K562 (cell line): ENCODE results near the gene TTLL9. TPM values are rescaled to one million over a fixed set of nuclear protein-coding genes. Genes with fewer than 3 reads are reported as not detected.

Experiments
- ARID1B ChIP-seq: fragments of 450-650 bp; IDR thresholded peaks from 2 replicates; pipeline ENCODE4 v1.6.1; 2016; ENCODE audit warnings: antibody characterized with exemption, mild to moderate bottlenecking, inconsistent platforms
- ATF1 ChIP-seq, 2 experiments: fragments of 450-650 bp in 1 of 2; IDR thresholded peaks; 2 replicates each; pipeline ENCODE4 v1.6.1; 2016; ENCODE audit warnings: missing compliant biosample characterization in 1 of 2, missing genetic modification characterization in 1 of 2
- CREB1 ChIP-seq, 2 experiments: sonication (generic) in 1 of 2; formaldehyde crosslinking in 1 of 2; IDR thresholded peaks; 2 replicates each; pipeline versions ENCODE4 v1.6.1 to v1.8.0; 2012 to 2022; ENCODE audit warnings: inconsistent platforms in 1 of 2, mild to moderate bottlenecking in 1 of 2, missing genetic modification reagents in 1 of 2, moderate library complexity in 1 of 2
- ELK3 ChIP-seq: fragments of 450-650 bp; formaldehyde crosslinking; IDR thresholded peaks from 2 replicates; pipeline ENCODE4 v1.4.0; 2020; ENCODE audit warnings: mild to moderate bottlenecking
- JUND ChIP-seq, 2 experiments: IDR thresholded peaks; 2 replicates in 1 of 2; 3 replicates in 1 of 2; pipeline ENCODE4 v1.6.1; 2011; ENCODE audit warnings: borderline replicate concordance in 2 of 2, low read depth in 2 of 2, low read length in 2 of 2, improper control_type of control experiment in 1 of 2, missing biosample characterization in 1 of 2, missing genetic modification characterization in 1 of 2, missing genetic modification reagents in 1 of 2
- LEF1 ChIP-seq: fragments of 450-650 bp; IDR thresholded peaks from 2 replicates; pipeline ENCODE4 v1.6.1; 2016; ENCODE audit warnings: mild to moderate bottlenecking
- MTA1 ChIP-seq: fragments of 450-650 bp; IDR thresholded peaks from 2 replicates; pipeline ENCODE4 v1.6.1; 2017; ENCODE audit warnings: borderline replicate concordance
- RB1 ChIP-seq: fragments of 450-650 bp; IDR thresholded peaks from 2 replicates; pipeline ENCODE4 v1.6.1; 2017; ENCODE audit warnings: low read depth, mild to moderate bottlenecking
- U2AF1 ChIP-seq: fragments of 200-400 bp; formaldehyde crosslinking; optimal IDR thresholded peaks from 2 replicates; pipeline ENCODE3; 2017; ENCODE audit warnings: mild to moderate bottlenecking, low read depth, low read length, moderate library complexity
- ZNF24 ChIP-seq: fragments of 450-650 bp; IDR thresholded peaks from 2 replicates; pipeline ENCODE4 v1.6.1; 2016
- ZNF395 ChIP-seq: fragments of 200-800 bp; sonication (Bioruptor generic); IDR thresholded peaks from 2 replicates; pipeline ENCODE4 v1.6.1; 2017; ENCODE audit warnings: missing genetic modification characterization, missing compliant biosample characterization
- polyA plus RNA-seq, 8 experiments: library from polyadenylated mRNA; depleted of rRNA in 4 of 8; stranded (reverse) in 5 of 8; unstranded in 3 of 8; fragments of >200 nt; fragmentation: Nextera tagmentation in 2 of 8; fragmentation: Illumina TruSeq in 1 of 8; extraction: Ambion mirVana in 2 of 8; extraction: Trizol in 1 of 8; gene quantifications; 2 replicates each; pipeline versions ENCODE4 v1.2.1 to v1.2.3, GENCODE V29; 2011 to 2014; ENCODE audit warnings: inconsistent platforms in 1 of 8, missing spikeins in 1 of 8
- total RNA-seq, 7 experiments: library from RNA; depleted of rRNA in 6 of 7; stranded (reverse); fragments of >200 nt in 6 of 7; fragmentation: Illumina TruSeq in 2 of 7; extraction: Trizol in 2 of 7; gene quantifications; 2 replicates each; pipeline versions ENCODE4 v1.2.1 to v1.2.3, GENCODE V29; 2011 to 2021; ENCODE audit warnings: low replicate concordance in 1 of 7
- TF ChIP-seq, protein P1 (sequence below): fragments of 250-450 bp; sonication (Bioruptor Pico); IDR thresholded peaks from 2 replicates; pipeline ENCODE4 v1.4.0; 2020; ENCODE audit warnings: borderline replicate concordance
- TF ChIP-seq, protein P2 (sequence below), 2 experiments: fragments of 450-650 bp; formaldehyde crosslinking in 1 of 2; IDR thresholded peaks; 2 replicates each; pipeline versions ENCODE4 v1.4.0 to v1.6.1; 2014 to 2020; ENCODE audit warnings: mild to moderate bottlenecking in 2 of 2, borderline replicate concordance in 1 of 2, low read depth in 1 of 2

The TTLL9 gene
- total and polyA plus RNA-seq, 9 of the 15 experiments (the other 6 are each of a cell fraction or from before 2014, with no cell fraction given), result 0.06 to 0.07 TPM; not detected in 7

DNA sequence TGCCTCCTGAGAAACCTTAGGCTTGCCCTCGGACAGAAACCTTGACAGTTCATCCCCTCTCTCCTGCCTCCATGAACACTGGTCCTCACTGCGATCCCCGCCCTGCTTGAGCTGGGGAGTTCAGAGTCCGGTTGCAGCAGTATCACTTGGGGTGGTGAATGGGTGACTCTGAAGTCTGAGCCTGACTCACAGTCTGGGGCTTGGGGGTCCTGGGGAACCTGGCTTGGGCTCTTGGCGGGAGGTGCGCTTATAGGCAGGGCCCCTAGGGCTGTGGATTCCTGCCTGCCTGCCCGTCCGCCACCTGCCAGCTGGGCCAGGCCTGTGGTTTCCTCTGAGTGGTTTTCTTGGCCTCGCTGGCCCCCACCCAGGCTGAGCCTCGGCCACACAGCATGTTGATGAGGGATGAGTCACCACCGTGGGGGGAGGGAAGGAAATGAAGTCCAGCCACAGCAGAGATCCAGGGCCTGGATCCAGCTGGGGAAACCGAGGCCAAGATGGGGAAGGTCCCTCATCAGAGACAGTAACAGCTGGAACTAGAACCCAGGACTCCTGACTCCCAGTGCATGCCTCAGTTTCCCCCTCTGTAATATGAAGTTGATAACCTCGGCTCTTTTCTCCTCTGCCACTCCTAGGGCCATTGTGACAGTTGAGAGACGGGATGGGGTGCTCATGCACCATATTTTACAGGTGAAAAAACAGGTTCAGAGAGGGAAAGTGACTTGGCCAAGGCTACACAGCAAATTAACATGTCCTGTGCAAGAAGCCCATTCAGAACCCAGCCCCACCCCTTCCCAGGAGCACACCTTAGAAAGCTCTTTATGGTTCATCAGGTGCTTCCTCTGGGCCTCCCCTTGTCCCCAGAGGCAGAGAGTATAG is 34.2 kb upstream of the TTLL9 start (continued):
- no peak for TF ChIP-seq ELK3
- TF ChIP-seq ATF1 (CRISPR knock-in tag; IDR thresholded peaks at IDR 0.05), result no peak
- peak; percentile 25; the same call in 1 of the 2 replicates for TF ChIP-seq ATF1 (tag; IDR thresholded peaks at IDR 0.05)
- TF ChIP-seq ZNF395 (CRISPR knock-in tag), result no peak
- peak; percentile 53; the same call in 1 of the 2 replicates for TF ChIP-seq MTA1
- peak; percentile 54; the same call in 1 of the 2 replicates for TF ChIP-seq LEF1
- peak; percentile 37; the same call in 1 of the 2 replicates for TF ChIP-seq ZNF24
- no peak for TF ChIP-seq RB1
- TF ChIP-seq U2AF1, result no peak
- TF ChIP-seq, protein P1, sequence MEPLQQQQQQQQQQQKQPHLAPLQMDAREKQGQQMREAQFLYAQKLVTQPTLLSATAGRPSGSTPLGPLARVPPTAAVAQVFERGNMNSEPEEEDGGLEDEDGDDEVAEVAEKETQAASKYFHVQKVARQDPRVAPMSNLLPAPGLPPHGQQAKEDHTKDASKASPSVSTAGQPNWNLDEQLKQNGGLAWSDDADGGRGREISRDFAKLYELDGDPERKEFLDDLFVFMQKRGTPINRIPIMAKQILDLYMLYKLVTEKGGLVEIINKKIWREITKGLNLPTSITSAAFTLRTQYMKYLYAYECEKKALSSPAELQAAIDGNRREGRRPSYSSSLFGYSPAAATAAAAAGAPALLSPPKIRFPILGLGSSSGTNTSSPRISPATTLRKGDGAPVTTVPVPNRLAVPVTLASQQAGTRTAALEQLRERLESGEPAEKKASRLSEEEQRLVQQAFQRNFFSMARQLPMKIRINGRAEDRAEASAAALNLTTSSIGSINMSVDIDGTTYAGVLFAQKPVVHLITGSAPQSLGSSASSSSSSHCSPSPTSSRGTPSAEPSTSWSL (CRISPR knock-in tag), result no peak
- TF ChIP-seq, protein P2, sequence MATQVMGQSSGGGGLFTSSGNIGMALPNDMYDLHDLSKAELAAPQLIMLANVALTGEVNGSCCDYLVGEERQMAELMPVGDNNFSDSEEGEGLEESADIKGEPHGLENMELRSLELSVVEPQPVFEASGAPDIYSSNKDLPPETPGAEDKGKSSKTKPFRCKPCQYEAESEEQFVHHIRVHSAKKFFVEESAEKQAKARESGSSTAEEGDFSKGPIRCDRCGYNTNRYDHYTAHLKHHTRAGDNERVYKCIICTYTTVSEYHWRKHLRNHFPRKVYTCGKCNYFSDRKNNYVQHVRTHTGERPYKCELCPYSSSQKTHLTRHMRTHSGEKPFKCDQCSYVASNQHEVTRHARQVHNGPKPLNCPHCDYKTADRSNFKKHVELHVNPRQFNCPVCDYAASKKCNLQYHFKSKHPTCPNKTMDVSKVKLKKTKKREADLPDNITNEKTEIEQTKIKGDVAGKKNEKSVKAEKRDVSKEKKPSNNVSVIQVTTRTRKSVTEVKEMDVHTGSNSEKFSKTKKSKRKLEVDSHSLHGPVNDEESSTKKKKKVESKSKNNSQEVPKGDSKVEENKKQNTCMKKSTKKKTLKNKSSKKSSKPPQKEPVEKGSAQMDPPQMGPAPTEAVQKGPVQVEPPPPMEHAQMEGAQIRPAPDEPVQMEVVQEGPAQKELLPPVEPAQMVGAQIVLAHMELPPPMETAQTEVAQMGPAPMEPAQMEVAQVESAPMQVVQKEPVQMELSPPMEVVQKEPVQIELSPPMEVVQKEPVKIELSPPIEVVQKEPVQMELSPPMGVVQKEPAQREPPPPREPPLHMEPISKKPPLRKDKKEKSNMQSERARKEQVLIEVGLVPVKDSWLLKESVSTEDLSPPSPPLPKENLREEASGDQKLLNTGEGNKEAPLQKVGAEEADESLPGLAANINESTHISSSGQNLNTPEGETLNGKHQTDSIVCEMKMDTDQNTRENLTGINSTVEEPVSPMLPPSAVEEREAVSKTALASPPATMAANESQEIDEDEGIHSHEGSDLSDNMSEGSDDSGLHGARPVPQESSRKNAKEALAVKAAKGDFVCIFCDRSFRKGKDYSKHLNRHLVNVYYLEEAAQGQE (IDR thresholded peaks at IDR 0.05; ENCODE audit: borderline replicate concordance), result peak; percentile 5; the same call in 1 of the 2 replicates
- TF ChIP-seq, protein P2 (CRISPR knock-in tag; IDR thresholded peaks at IDR 0.05; ENCODE audit: low read depth), result no peak
- peak; percentile 87 for TF ChIP-seq ARID1B
- TF ChIP-seq JUND (IDR thresholded peaks at IDR 0.05; ENCODE audit: borderline replicate concordance, low read depth, low read length), result peak; percentile 100
- peak; percentile 99 for TF ChIP-seq JUND (tag; IDR thresholded peaks at IDR 0.05; ENCODE audit: borderline replicate concordance, low read depth, low read length)
- no peak for TF ChIP-seq CREB1 (IDR thresholded peaks at IDR 0.05)
- no peak for TF ChIP-seq CREB1 (CRISPR knock-in tag; IDR thresholded peaks at IDR 0.05)
